LoVo (cell line): ENCODE results near the gene KRTAP1-5.
"Not testable (repeated sequence)": the region's sequence is repeated elsewhere in the genome, so short reads cannot be mapped to it uniquely, and the experiment has no call there.

Experiments used
- DNase-seq: peaks from one replicate; pipeline ENCODE4 v3.0.0-alpha.2; 2016; ENCODE audit warnings: low spot score

The KRTAP1-5 gene

DNA sequence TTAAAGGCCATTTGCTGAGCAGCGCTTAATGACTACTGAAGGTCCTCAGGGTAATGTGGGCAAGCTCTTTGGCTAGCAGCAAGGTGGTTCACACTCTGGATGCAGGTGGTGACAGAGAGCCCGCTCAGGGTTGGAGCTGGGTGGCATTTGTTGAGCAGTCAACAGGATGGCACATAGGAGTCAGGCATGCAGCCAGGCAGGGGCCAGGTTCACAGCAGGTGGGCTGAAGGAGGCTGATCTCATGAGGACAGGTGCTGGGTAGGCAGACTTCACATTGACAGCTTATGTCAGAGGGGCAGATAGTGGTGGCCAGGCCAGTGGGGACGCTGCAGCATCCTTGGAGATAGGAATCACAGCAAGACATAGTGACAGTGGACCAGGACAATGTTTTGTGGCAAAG lies 22.6 kb downstream of the KRTAP1-5 start:
- DNase-seq, result no peak

DNA sequence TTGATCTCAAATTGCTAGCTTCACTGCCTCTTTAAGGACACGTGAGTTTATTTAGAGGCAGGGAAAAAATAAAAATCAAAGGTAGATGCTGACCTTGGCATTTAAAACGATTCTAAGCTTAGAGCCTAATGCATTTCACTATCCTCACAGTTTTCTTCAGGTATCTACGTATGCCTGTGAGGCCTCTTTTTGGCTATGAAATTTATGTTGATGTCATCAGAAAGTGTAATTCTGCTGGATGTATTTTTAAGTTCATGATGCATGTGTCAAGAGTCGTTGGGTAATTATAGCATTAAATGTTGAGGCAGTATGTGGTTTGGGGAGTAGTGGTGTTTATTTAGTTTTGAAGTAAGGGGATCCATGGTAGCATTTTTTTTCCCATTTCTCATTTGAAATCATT lies 23.1 kb downstream of the KRTAP1-5 start:
- DNase-seq, result no peak

DNA sequence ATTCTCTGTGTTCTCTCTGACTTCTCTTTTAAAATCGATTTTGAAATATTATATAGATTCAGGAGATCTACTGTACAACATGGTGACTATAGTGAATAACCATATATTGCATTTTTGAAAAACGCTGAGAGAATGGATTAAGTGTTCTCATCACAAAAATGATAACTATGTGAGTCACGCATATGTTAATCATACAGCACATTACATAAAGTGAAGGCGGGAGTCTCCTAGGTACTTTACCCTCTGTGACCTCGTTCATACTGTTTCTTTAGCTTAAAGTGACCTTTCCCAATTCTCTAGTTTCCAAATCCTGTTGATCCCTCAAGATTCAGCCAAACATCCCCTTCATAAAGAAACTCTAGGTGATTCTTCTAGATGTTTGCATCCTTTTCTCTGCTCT lies 24.2 kb downstream of the KRTAP1-5 start:
- DNase-seq, result no peak

DNA sequence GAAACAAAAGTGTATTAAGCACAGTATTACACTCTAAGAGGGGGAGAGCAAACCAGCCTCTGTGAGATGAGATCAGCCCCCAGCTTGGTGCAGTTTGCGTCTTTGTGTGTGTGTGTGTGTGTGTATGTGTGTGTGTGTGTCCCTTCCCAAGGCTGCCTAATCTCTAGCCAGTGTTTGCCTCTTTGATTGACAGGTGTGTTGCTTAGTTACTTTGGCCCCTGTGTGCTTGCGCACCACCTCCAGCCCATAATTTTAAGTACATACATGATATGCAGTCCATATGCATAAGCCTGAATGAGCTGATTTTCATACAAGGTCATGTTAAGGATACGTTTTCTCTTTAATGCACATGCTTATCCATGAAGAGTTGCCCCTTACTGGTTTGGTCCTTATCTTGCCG lies 25.2 kb downstream of the KRTAP1-5 start:
- no peak for DNase-seq

DNA sequence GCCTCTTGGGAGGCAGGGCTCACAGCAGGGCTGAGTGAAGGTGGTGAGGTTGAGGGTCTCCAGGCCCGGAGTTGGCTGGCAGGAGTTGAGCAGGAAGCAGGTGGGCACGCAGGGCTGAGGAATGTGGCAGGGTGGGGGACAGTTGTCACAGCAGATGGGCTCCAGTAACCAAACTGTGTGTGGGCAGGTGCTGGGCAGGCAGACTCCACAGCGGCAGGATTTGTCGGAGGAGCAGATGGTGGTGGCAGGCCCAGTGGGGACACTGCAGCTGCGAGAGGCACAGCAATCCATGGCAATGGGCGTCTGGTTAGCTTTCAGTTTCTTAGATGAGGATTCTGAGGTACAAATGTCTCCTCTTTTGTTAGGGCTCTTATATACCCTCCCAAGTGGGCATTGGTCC lies 27.4 kb downstream of the KRTAP1-5 start, which contains the start of gene KRTAP3-2:
TSS of gene KRTAP3-2 (minus strand) at position 344 of the 400 bp plus-strand sequence. CDS start at position 291, 53 bp downstream.
- not testable (repeated sequence) for DNase-seq

DNA sequence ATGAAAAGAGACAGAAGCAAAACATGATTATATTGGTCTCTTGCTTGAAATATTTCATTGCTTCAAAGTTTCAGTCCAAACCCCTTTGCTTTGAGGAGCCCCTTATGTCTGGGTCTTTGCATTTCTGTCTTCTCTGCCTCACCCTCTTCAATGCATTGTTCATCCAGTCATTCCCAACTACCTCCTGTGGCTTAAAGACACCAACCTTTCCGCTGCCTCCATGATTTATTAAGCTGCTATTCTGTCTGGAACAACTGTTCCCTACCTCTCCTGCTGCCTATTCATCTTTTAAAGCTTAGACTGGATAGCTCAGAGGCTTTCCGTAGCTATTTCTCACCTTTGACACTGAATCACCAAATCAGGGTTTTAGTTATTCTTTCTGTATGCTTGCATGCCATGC lies 29.6 kb downstream of the KRTAP1-5 start:
- no peak for DNase-seq

DNA sequence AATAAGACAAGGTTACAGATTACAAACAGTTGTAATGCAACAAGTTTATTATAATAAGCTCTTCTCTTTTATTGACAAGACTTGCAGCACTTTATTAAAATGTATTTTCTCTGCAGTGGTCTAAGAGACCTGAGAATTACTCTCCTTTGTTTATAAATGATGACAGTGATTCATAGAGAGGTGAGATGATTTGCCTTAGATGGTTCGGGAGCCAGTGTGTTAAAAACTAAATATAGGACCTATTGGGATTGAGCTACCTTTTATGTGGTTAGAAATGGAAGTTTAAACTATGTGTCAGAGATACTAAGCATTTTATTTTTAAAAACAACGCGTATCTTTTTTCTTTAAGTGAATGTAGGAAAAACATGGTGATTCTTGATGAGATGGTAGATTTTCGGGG lies 30.2 kb downstream of the KRTAP1-5 start:
- peak; percentile 35 for DNase-seq

DNA sequence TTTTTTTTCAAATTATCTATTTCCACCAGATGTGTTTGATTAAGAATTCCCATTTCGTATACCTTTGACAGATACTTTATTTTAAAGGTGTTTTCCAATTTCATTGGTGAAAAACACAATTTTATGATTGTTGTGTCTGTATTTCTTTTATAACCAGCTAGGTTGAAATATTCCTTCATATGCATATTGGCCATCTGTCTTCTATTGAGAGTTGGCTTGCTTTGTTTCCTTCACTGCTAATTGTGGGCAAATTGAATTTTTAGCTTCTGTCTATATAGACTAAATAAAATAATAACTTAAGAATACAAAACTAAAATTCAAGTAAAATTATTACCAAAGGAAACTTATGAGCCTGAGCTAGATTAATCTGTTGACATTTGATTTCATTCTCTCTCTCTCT lies 31.9 kb downstream of the KRTAP1-5 start:
- no peak for DNase-seq

DNA sequence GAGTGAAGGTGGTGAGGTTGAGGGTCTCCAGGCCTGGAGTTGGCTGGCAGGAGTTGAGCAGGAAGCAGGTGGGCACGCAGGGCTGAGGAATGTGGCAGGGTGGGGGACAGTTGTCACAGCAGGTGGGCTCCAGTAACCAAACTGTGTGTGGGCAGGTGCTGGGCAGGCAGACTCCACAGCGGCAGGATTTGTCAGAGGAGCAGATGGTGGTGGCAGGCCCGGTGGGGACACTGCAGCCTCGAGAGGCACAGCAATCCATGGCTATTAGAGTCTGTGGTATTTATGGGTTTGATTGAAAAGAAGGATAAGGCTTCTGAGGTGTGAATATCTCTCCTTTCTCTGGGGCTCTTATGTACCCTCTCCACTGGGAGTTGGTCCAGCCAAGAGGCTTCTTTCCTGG lies 33.2 kb downstream of the KRTAP1-5 start, which contains the start of gene KRTAP3-3:
TSS of gene KRTAP3-3 (minus strand) at position 326 of the 400 bp plus-strand sequence. CDS start at position 259, 67 bp downstream.
- DNase-seq, result no peak

DNA sequence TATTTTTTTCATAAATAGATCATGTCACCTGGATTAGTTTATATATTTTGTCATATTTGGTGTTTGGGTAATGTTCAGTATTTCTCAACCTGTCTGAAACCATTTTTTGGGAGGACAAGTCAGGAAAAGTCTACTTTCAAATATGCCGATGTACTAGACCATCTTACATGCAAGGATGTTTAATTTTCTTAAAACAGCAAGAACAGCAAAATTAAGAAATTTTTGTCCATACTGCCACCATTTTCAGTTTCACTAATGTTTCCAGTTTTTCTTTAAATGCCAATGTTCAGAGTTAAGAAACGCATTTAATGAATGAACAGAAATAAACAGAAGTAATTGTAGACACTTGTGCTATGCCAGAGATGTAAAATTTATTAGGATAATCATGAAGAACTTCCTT lies 33.9 kb downstream of the KRTAP1-5 start:
- DNase-seq, result no peak

DNA sequence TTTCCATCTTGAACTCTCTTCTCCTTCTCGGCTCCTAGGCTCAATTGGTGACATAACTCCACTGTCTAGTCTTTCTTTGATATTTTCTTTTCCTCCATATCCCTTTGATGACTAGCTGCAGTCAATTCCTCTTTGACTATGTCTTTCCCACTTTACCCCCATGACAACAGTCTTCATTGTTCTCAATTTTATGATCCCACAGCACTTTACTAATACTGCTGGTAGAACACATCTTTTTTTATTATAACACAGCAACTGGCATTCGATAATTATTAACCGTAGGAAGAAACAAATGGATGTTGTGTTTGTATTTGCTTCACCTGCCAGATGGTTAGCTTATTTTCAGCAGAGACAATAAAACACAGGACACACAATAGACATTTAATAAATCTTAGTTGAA lies 34.3 kb downstream of the KRTAP1-5 start:
- no peak for DNase-seq

DNA sequence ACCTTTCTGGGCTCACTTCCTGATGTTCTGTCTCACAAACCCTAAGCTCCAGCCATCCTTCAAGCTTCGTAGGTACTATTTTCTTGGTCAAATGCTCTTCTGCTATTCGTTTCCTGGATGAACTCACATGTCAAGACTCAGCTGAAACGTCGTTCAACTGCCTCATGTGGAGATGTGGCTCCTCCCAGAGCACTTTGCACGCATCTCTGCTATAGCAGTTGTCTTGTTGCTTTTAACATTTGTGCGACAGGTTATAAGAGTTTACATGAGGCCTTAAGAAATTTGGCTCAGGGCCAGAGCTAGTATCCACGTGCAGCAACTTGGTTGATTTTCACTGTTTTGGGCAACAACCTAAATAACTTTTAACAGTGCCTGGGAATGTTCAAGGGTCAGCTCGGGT lies 40.1 kb downstream of the KRTAP1-5 start:
- DNase-seq, result no peak

DNA sequence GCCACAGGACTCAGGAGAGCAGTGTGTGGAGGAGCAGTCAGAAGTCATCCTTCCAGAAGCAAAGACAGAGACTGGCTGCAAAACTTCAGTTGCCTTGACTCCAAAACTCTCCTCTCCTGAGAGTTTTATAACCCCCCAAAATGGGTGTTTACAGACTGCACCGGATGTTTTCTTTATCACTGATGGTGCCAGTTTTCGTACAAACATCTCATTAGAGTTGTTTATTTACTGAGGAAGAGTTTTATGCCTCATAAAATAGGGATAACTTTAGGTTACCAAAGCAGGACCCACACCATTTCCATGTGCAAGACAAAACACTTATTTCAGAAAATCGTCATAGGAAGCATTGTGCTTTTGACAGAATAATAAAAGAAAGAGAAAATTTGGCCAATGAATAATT lies 42.8 kb downstream of the KRTAP1-5 start, which contains the start of gene KRT40:
TSS of gene KRT40 (minus strand) at position 101 of the 400 bp plus-strand sequence. CDS start at position 48, 53 bp downstream.
- DNase-seq, result no peak

DNA sequence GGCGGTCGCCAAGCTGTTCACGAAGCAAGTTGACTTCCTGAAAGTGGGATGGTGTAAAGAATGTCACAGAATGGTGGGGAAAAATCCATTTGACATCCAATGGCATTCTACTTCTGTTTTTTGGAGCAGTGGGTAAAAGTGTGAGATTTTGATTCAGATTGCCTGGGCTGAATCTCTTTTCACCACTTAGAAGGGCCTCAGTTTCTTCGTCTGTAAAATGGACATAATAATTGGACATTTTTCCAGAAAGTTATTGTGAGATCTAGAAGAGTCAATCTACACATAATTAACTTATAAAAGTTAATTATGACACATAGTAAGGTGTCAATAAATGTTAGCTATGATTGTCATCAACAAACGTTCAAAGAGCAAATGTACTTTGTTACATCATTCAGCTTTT lies 45.9 kb downstream of the KRTAP1-5 start:
- DNase-seq, result no peak

DNA sequence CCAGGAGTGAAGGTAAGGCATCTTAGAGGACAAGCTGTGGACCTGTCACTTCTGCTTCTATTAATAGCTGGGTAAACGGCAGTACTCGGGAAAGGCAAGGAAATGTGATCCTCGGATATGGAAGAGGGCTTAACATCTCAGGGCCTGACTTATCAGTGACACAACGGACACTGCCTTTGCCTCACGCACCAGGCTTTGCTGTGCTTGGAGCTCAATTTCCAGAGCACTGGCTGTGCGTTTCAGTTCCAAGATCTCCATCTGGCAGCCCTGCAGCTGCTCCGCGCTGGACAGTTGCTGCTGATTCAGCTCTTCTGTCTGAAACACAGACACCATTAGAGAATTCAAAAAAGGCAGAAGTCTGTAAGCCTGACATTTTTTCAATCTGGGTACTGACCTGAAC lies 46.4 kb downstream of the KRTAP1-5 start:
- no peak for DNase-seq

DNA sequence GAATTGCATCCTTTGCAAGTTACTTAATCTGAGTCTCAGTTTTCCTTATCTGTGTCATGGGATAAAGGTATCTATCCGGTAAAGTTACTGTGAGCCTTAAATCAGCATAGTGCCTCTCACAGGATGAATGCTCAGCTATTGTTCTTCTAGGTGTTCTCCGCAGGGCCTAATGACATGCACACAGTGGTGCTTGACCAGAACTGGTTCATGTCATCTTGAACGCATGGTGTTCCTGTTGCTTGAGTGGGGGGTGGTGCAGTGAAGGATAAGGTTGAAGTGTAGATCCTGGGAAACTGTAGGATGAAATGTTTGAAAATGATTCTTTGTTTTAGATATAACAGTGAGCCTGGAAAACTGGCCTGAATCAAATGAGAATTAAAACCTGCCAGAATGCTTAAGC lies 46.9 kb downstream of the KRTAP1-5 start:
- no peak for DNase-seq

DNA sequence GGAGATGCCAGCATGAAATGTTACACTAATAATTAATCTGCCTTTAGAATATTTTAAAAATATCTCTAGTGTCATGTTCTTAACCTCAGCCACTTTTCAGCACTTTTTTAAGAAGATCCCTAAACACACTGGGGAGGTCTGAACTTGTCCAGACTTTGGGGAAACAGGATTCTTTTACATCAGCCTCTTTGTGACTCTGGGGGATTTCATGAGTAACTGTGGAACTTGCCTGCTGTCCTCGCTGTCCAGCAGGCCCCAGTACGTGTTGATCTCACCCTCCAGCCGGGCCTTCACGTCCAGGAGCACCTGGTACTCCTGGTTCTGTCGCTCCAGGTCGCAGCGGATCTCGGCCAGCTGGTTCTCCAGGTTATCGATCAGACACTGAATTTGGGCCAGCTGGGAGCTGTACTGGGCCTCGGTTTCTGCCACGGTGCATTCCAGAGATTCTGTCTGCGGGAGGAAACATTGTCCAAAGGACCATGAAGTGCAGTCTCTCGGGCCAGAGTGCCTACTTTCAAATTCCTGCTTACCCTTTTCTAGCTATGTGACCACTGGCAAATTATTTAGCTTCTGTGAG lies 48.3 kb downstream of the KRTAP1-5 start:
- DNase-seq, result no peak
